ENCODE results near the gene GUCD1. TPM values are rescaled to one million over a fixed set of nuclear protein-coding genes. Genes with fewer than 3 reads are reported as not detected.

Gene GUCD1
- total and polyA plus RNA-seq, 2 of the 8 experiments (the other 6 are each of a cell fraction or from before 2014, with no cell fraction given): 85.2 to 128 TPM

- H3K4me3 ChIP-seq (ENCODE audit: extremely low read depth in 1 of 4, insufficient read depth in 2 of 4, low read depth in 3 of 4, low read length in 4 of 4): no peak overlapping the region
- no peak overlapping the region for H4K5ac ChIP-seq (ENCODE audit: insufficient read length, low read depth, low read length)
- no peak overlapping the region for H3K9ac ChIP-seq (replicated peaks in 1 of 4; ENCODE audit: extremely low read depth in 1 of 4, low read depth in 3 of 4, low read length in 3 of 4)
- no peak for FAIRE-seq
- H3K27ac ChIP-seq (ENCODE audit: low read depth, low read length): no peak overlapping the region
- 96% methylated on average over 9 of the region's 9 CpGs; no CpG with 5 or more reads in 1 of the 2 experiments for WGBS, 2 experiments (ENCODE audit: extremely low coverage in 1 of 2, insufficient coverage in 1 of 2, insufficient read length in 1 of 2, insufficient replicate concordance in 2 of 2, low coverage in 1 of 2, low lambda C conversion rate in 2 of 2, missing lambda C conversion rate in 1 of 2)
- no peaks in the 10 kb centered on the region for H3K27me3 ChIP-seq (replicated peaks in 1 of 4; ENCODE audit: control insufficient read depth in 3 of 4, extremely low read depth in 1 of 4, insufficient read depth in 3 of 4, low read length in 3 of 4)
- peaks cover 0 to 6% (median 1%) of the 10 kb centered on the region in 4 experiments; a peak in 2 of 7 replicates for H3K4me1 ChIP-seq (replicated peaks in 1 of 4; ENCODE audit: control insufficient read depth in 3 of 4, insufficient read depth in 4 of 4, low read length in 3 of 4)
- no peak for TF ChIP-seq ATF3 (IDR thresholded peaks at IDR 0.05; ENCODE audit: insufficient read depth, low read depth, low read length)
- no peak for TF ChIP-seq SRF (IDR thresholded peaks at IDR 0.05; ENCODE audit: low read depth, low read length)
- no peak for TF ChIP-seq YY1 (IDR thresholded peaks at IDR 0.05; ENCODE audit: low read depth, low read length)
- TF ChIP-seq ASH2L (IDR thresholded peaks at IDR 0.05; ENCODE audit: low read length): no peak
- no peak for TF ChIP-seq NANOG (IDR thresholded peaks at IDR 0.05; ENCODE audit: insufficient read depth, low read depth, low read length, poor library complexity, severe bottlenecking)
- TF ChIP-seq CHD2 (IDR thresholded peaks at IDR 0.05; ENCODE audit: low read length): no peak
- no peak for TF ChIP-seq RXRA (IDR thresholded peaks at IDR 0.05; ENCODE audit: insufficient read depth, low read depth, low read length)
- H2BK20ac ChIP-seq (ENCODE audit: low read length): no peak overlapping the region
- H2AFZ ChIP-seq (ENCODE audit: low read length): no peak overlapping the region
- H2BK120ac ChIP-seq (replicated peaks; ENCODE audit: low read depth, low read length): no peak overlapping the region
- no peak overlapping the region for H3K4me2 ChIP-seq (ENCODE audit: insufficient read depth in 1 of 2, low read depth in 2 of 2, low read length in 2 of 2)
- ChIA-PET POLR2A (ENCODE audit: partially characterized antibody) (no interaction called here), CTCF (ENCODE audit: partially characterized antibody) (interaction anchor here (0.9 to 7.4 kb wide), 5 partner anchors 11 to 91 kb away, joined by 3 to 48 read pairs (median 6); no protein-coding TSS in a partner anchor)
- no peak overlapping the region for H2BK5ac ChIP-seq (ENCODE audit: low read depth, low read length)
- H2AK5ac ChIP-seq (ENCODE audit: low read depth, low read length): no peak overlapping the region
- no peak overlapping the region for H2BK12ac ChIP-seq (ENCODE audit: low read depth, low read length)
- H3K36me3 ChIP-seq (ENCODE audit: control insufficient read depth in 2 of 4, insufficient read depth in 4 of 4, low read length in 3 of 4): no peaks in the 10 kb centered on the region
- no peak overlapping the region for H4K8ac ChIP-seq (ENCODE audit: extremely low read depth, insufficient read depth, low read length)
- no peaks in the 10 kb centered on the region for H4K20me1 ChIP-seq (replicated peaks in 1 of 2; ENCODE audit: control insufficient read depth in 1 of 2, insufficient read depth in 2 of 2, low read length in 2 of 2)
- H3K23ac ChIP-seq (ENCODE audit: insufficient read length): no peak overlapping the region
- DNase-seq (ENCODE audit: low read depth in 1 of 2, low spot score in 2 of 2): no peak
- H3K79me1 ChIP-seq (ENCODE audit: low read depth, low read length): no peaks in the 10 kb centered on the region
- no peaks in the 10 kb centered on the region for H3K9me3 ChIP-seq (ENCODE audit: insufficient read depth in 2 of 2, low read depth in 1 of 2, low read length in 1 of 2)
- H2BK15ac ChIP-seq (ENCODE audit: low read length): no peak overlapping the region
- no peak overlapping the region for H3K4ac ChIP-seq (replicated peaks; ENCODE audit: insufficient read length, low read depth, low read length)
- H3K18ac ChIP-seq (ENCODE audit: extremely low read depth, low read length): no peak overlapping the region
- H3K79me2 ChIP-seq (ENCODE audit: control insufficient read depth in 1 of 2, insufficient read depth in 2 of 2, low read length in 2 of 2): no peaks in the 10 kb centered on the region
- no peak overlapping the region for H4K91ac ChIP-seq (replicated peaks; ENCODE audit: insufficient read length, low read length)
- H3K56ac ChIP-seq (replicated peaks; ENCODE audit: insufficient read length, low read depth, low read length): no peak overlapping the region
- H3K23me2 ChIP-seq (ENCODE audit: low read depth, low read length): no peaks in the 10 kb centered on the region; the same call in 1 of the 2 replicates
- H3K14ac ChIP-seq (ENCODE audit: insufficient read length): no peak overlapping the region
Observed at GRCh38 chr22:24513378-24514240, 41.3 kb downstream of the GUCD1 start.
